CD14-positive monocyte (primary cell): Measurements from ENCODE around the gene GTPBP6. TPM values are rescaled to one million over a fixed set of nuclear protein-coding genes. Genes with fewer than 3 reads are reported as not detected.

Experiments
- DNase-seq, 3 donors: peaks; one replicate each; pipeline ENCODE4 v3.0.0-alpha.2; 2011 to 2022
- H2AFZ ChIP-seq: 2 replicates; pipeline ENCODE4 v1.6.0; 2012; ENCODE audit warnings: mild to moderate bottlenecking, low read depth, low read length, inconsistent platforms; ENCODE audit not compliant: insufficient read depth, poor library complexity, severe bottlenecking
- H3K27ac ChIP-seq, 2 donors: 1 replicate in 1 of 2; 2 replicates in 1 of 2; pipeline ENCODE4 v1.5.1; 2012 to 2013; ENCODE audit warnings: low read length in 2 of 2, control low read depth in 1 of 2, inconsistent platforms in 1 of 2, low read depth in 1 of 2, mild to moderate bottlenecking in 1 of 2
- H3K27me3 ChIP-seq, 2 donors: one replicate each; pipeline versions ENCODE4 v1.6.0 to v1.6.1; 2011 to 2013; ENCODE audit warnings: low read length in 2 of 2; ENCODE audit not compliant: control insufficient read depth in 2 of 2, insufficient read depth in 2 of 2
- H3K36me3 ChIP-seq, 2 donors: replicated peaks in 1 of 2; 1 replicate in 1 of 2; 2 replicates in 1 of 2; pipeline versions ENCODE4 v1.5.1 to v1.6.1; 2012 to 2013; ENCODE audit warnings: low read length in 2 of 2, control low read depth in 1 of 2, inconsistent platforms in 1 of 2, mild to moderate bottlenecking in 1 of 2; ENCODE audit not compliant: insufficient read depth in 2 of 2, control insufficient read depth in 1 of 2
- H3K4me1 ChIP-seq, 2 donors: 1 replicate in 1 of 2; 2 replicates in 1 of 2; pipeline versions ENCODE4 v1.5.1 to v1.6.1; 2012 to 2013; ENCODE audit warnings: low read length in 2 of 2, control low read depth in 1 of 2, inconsistent platforms in 1 of 2, mild to moderate bottlenecking in 1 of 2, moderate library complexity in 1 of 2; ENCODE audit not compliant: insufficient read depth in 2 of 2, control insufficient read depth in 1 of 2
- H3K4me2 ChIP-seq: replicated peaks from 2 replicates; pipeline ENCODE3; 2012; ENCODE audit warnings: low read length, moderate library complexity, mild to moderate bottlenecking; ENCODE audit not compliant: poor library complexity, severe bottlenecking; ENCODE audit errors: extremely low read depth
- H3K4me3 ChIP-seq, 3 experiments: fragments of 200-600 bp in 1 of 3; sonication (generic) in 1 of 3; replicated peaks in 1 of 3; 1 replicate in 2 of 3; 2 replicates in 1 of 3; pipeline ENCODE4 v1.5.1; 2011 to 2013; ENCODE audit warnings: low read length in 3 of 3, mild to moderate bottlenecking in 3 of 3, control low read depth in 2 of 3, low read depth in 2 of 3, inconsistent platforms in 1 of 3, moderate library complexity in 1 of 3
- H3K79me2 ChIP-seq: 2 replicates; pipeline ENCODE4 v1.6.0; 2012; ENCODE audit warnings: mild to moderate bottlenecking, control low read depth, inconsistent platforms, low read length, moderate library complexity; ENCODE audit not compliant: insufficient read depth
- H3K9ac ChIP-seq: 2 replicates; pipeline ENCODE4 v1.6.0; 2017; ENCODE audit warnings: low read length, mild to moderate bottlenecking; ENCODE audit not compliant: insufficient read depth, poor library complexity, severe bottlenecking
- H3K9me3 ChIP-seq, 2 donors: replicated peaks in 1 of 2; 1 replicate in 1 of 2; 2 replicates in 1 of 2; pipeline versions ENCODE4 v1.5.1 to v1.6.1; 2012 to 2013; ENCODE audit warnings: low read length in 2 of 2, control low read depth in 1 of 2; ENCODE audit not compliant: control insufficient read depth in 1 of 2, insufficient read depth in 1 of 2
- H4K20me1 ChIP-seq: 2 replicates; pipeline ENCODE4 v1.6.0; 2012; ENCODE audit warnings: mild to moderate bottlenecking, low read length, control low read depth, moderate library complexity; ENCODE audit not compliant: insufficient read depth
- H3K27ac Mint-ChIP-seq, 7 donors: one replicate each; pipeline ENCODE4 v1.8.0; 2020; ENCODE audit warnings: mild to moderate bottlenecking in 7 of 7, mixed read lengths in 7 of 7, moderate library complexity in 6 of 7, inconsistent platforms in 2 of 7
- H3K27me3 Mint-ChIP-seq, 3 donors: one replicate each; pipeline ENCODE4 v1.8.0; 2021 to 2022; ENCODE audit warnings: low read depth in 3 of 3, mild to moderate bottlenecking in 3 of 3, mixed read lengths in 3 of 3, moderate library complexity in 3 of 3, inconsistent platforms in 1 of 3
- H3K36me3 Mint-ChIP-seq, 2 donors: one replicate each; pipeline ENCODE4 v1.8.0; 2020; ENCODE audit warnings: mixed read lengths in 2 of 2, inconsistent platforms in 1 of 2, mild to moderate bottlenecking in 1 of 2
- H3K4me1 Mint-ChIP-seq: one replicate; pipeline ENCODE4 v1.8.0; 2020; ENCODE audit warnings: mild to moderate bottlenecking, mixed read lengths
- H3K4me3 Mint-ChIP-seq, 2 donors: one replicate each; pipeline ENCODE4 v1.8.0; 2020; ENCODE audit warnings: mild to moderate bottlenecking in 2 of 2, mixed read lengths in 2 of 2, moderate library complexity in 1 of 2
- H3K9me3 Mint-ChIP-seq, 7 donors: one replicate each; pipeline ENCODE4 v1.8.0; 2020 to 2022; ENCODE audit warnings: mixed read lengths in 7 of 7, mild to moderate bottlenecking in 6 of 7, moderate library complexity in 6 of 7, inconsistent platforms in 2 of 7
- CTCF ChIP-seq: fragments of 200-600 bp; IDR thresholded peaks from one replicate; pipeline ENCODE4 v1.8.0; 2022; ENCODE audit warnings: antibody characterized with exemption, mild to moderate bottlenecking
- WGBS: methylation state at CpG from one replicate; pipeline ENCODE4 v1.1.5; 2013; ENCODE audit warnings: missing lambda C conversion rate; ENCODE audit not compliant: insufficient coverage; 5-methylcytosine and 5-hydroxymethylcytosine counted together
- intact Hi-C, 2 donors: fragments of 100-400 bp; cut with micrococcal nuclease; formaldehyde crosslinking; loops; one replicate each; pipeline versions ENCODE4 v1.15.0 to v1.15.1; 2023
- polyA plus RNA-seq, 3 donors: library from polyadenylated mRNA; depleted of rRNA in 1 of 3; unstranded in 2 of 3; stranded (reverse) in 1 of 3; fragments of 300-500 nt in 2 of 3; fragments of >200 nt in 1 of 3; fragmentation: Illumina TruSeq in 2 of 3; gene quantifications; 1 replicate in 2 of 3; 2 replicates in 1 of 3; pipeline ENCODE4 v1.2.3, GENCODE V29; 2012 to 2021

GTPBP6 gene
- polyA plus RNA-seq, 3 donors = 17.2 to 39.3 (median 27.0) TPM

DNA sequence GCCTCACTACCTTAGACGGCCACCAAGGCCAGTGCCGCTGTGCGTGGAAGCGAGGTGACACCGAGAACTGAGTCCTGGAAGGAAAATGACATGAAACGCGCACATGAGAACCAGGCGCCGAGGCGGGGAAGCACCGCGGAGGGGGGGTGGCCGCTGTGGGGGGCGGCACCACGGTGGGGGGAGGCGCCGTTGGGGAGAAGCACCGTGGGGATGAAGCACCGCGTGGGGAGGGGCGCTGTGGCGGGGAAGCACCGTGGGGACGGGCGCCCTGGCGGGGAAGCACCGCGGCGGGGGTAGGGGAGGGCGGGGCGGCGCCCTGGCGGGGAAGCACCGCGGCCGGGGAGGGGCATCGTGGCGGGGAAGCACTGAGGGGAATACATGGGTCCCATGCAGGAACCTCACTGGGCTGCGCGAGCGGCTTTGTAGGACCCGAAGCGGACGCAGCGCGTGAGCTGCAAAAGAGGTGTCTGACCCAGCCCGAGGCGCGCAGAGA lies 40.1 kb upstream of the GTPBP6 start:
- Mint-ChIP-seq H3K36me3 (peaks cover 42 to 58% of the 10 kb centered on the region in 2 donors), H3K9me3 (peaks cover 37 to 58% (median 53%) of the 10 kb centered on the region in 7 donors), H3K4me3 (no peak overlapping the region), H3K4me1 (peaks cover 9% of the 10 kb centered on the region), H3K27me3 (peaks cover 0 to 2% (median 0%) of the 10 kb centered on the region in 3 donors), H3K27ac (no peak overlapping the region)
- Histone ChIP-seq H3K27me3 (no peaks in the 10 kb centered on the region), H4K20me1 (no peaks in the 10 kb centered on the region), H3K9ac (no peak overlapping the region), H3K4me2 (no peak overlapping the region), H3K4me1 (no peaks in the 10 kb centered on the region), H3K4me3 (no peak overlapping the region), H3K27ac (no peak overlapping the region), H3K36me3 (peaks cover 6 to 24% of the 10 kb centered on the region in 2 donors), H2AFZ (no peak overlapping the region), H3K9me3 (peaks cover 54 to 65% of the 10 kb centered on the region in 2 donors), H3K79me2 (no peaks in the 10 kb centered on the region)
- intact Hi-C loops = no loop called here
- 94% methylated on average over 23 of the region's 49 CpGs for WGBS
- TF ChIP-seq CTCF = no peak
- no peak for DNase-seq

- no peak overlapping the region for H3K4me2 ChIP-seq
- H3K9me3 ChIP-seq = peaks cover 46 to 59% of the 10 kb centered on the region in 2 donors
- no peak overlapping the region for H3K4me3 ChIP-seq
- peaks cover 0 to 2% (median 0%) of the 10 kb centered on the region in 3 donors for H3K27me3 Mint-ChIP-seq
- H4K20me1 ChIP-seq = no peaks in the 10 kb centered on the region
- H3K4me1 Mint-ChIP-seq = peaks cover 9% of the 10 kb centered on the region
- H3K27me3 ChIP-seq = no peaks in the 10 kb centered on the region
- no peak overlapping the region for H3K27ac ChIP-seq
- intact Hi-C loops = no loop called here
- DNase-seq = peak in 2 of 3 donors; percentile 12 to 36
- TF ChIP-seq CTCF = no peak
- H3K4me1 ChIP-seq = no peaks in the 10 kb centered on the region
- no peak overlapping the region for H3K4me3 Mint-ChIP-seq
- no peaks in the 10 kb centered on the region for H3K79me2 ChIP-seq
- H3K36me3 Mint-ChIP-seq = peaks cover 39 to 54% of the 10 kb centered on the region in 2 donors
- peaks cover 29 to 51% (median 45%) of the 10 kb centered on the region in 7 donors for H3K9me3 Mint-ChIP-seq
- no peak overlapping the region for H2AFZ ChIP-seq
- H3K36me3 ChIP-seq = peaks cover 6 to 24% of the 10 kb centered on the region in 2 donors
- 84% methylated on average over 39 of the region's 48 CpGs for WGBS
- H3K27ac Mint-ChIP-seq = peak overlapping the region in 5 of 7 donors; percentile 16 to 47 (median 33)
- no peak overlapping the region for H3K9ac ChIP-seq
These were observed 39.3 kb upstream of the GTPBP6 start for GRCh38 chrX:357693-358471.
